H9 (cell line): ENCODE measurements around the gene MTERF4. TPM values are rescaled to one million over a fixed set of nuclear protein-coding genes. Genes with fewer than 3 reads are reported as not detected.

Experiments used
- DNase-seq: peaks from one replicate; pipeline ENCODE4 v3.0.0-alpha.2; 2017
- H2AFZ ChIP-seq: one replicate; pipeline ENCODE4 v1.6.1; 2013; ENCODE audit warnings: mild to moderate bottlenecking, low read length, control low read depth, moderate library complexity
- H2AK5ac ChIP-seq: 2 replicates; pipeline ENCODE4 v1.6.1; 2013; ENCODE audit warnings: low read length, control low read depth, mixed read lengths; ENCODE audit not compliant: insufficient read length
- H2BK120ac ChIP-seq: one replicate; pipeline ENCODE4 v1.6.1; 2013; ENCODE audit warnings: low read depth, mild to moderate bottlenecking, low read length, control low read depth, inconsistent platforms; ENCODE audit not compliant: poor library complexity, severe bottlenecking
- H2BK12ac ChIP-seq: 2 replicates; pipeline ENCODE4 v1.6.1; 2013; ENCODE audit warnings: low read length, control low read depth, mixed read lengths, low read depth; ENCODE audit not compliant: insufficient read length
- H2BK15ac ChIP-seq: 2 replicates; pipeline ENCODE4 v1.6.1; 2013; ENCODE audit warnings: low read depth, low read length, control low read depth
- H2BK20ac ChIP-seq: one replicate; pipeline ENCODE4 v1.6.1; 2013; ENCODE audit warnings: low read depth, mild to moderate bottlenecking, low read length, control low read depth, inconsistent platforms; ENCODE audit not compliant: poor library complexity, severe bottlenecking
- H2BK5ac ChIP-seq: 2 replicates; pipeline ENCODE4 v1.6.1; 2013; ENCODE audit warnings: low read length, control low read depth, mixed read lengths; ENCODE audit not compliant: insufficient read length
- H3K14ac ChIP-seq: 2 replicates; pipeline ENCODE4 v1.6.1; 2013; ENCODE audit warnings: low read length, control low read depth; ENCODE audit not compliant: insufficient read depth
- H3K18ac ChIP-seq: 2 replicates; pipeline ENCODE4 v1.6.1; 2013; ENCODE audit warnings: low read depth, mild to moderate bottlenecking, mixed read lengths, low read length, control low read depth; ENCODE audit not compliant: insufficient read length
- H3K23ac ChIP-seq: 2 replicates; pipeline ENCODE4 v1.6.1; 2013; ENCODE audit warnings: low read length, control low read depth, mixed read lengths, low read depth; ENCODE audit not compliant: insufficient read length
- H3K23me2 ChIP-seq: 2 replicates; pipeline ENCODE4 v1.6.1; 2013; ENCODE audit warnings: low read depth, mild to moderate bottlenecking, mixed read lengths, low read length, control low read depth; ENCODE audit not compliant: insufficient read length, poor library complexity, severe bottlenecking
- H3K27ac ChIP-seq: 2 replicates; pipeline ENCODE4 v1.5.1; 2013; ENCODE audit warnings: low read length, control low read depth, mixed read lengths, low read depth; ENCODE audit not compliant: insufficient read length
- H3K27me3 ChIP-seq: 2 replicates; pipeline ENCODE4 v1.6.1; 2013; ENCODE audit warnings: low read length, control low read depth, inconsistent platforms; ENCODE audit not compliant: insufficient read depth
- H3K4ac ChIP-seq: 2 replicates; pipeline ENCODE4 v1.6.1; 2013; ENCODE audit warnings: low read depth, mild to moderate bottlenecking, control low read depth, inconsistent platforms, low read length, moderate library complexity
- H3K4me1 ChIP-seq: 2 replicates; pipeline ENCODE4 v1.6.1; 2013; ENCODE audit warnings: low read length, control low read depth, inconsistent platforms; ENCODE audit not compliant: insufficient read depth
- H3K4me2 ChIP-seq: 2 replicates; pipeline ENCODE4 v1.6.1; 2013; ENCODE audit warnings: low read length, control low read depth, mixed read lengths; ENCODE audit not compliant: insufficient read length, insufficient read depth
- H3K56ac ChIP-seq: 2 replicates; pipeline ENCODE4 v1.6.1; 2013; ENCODE audit warnings: low read depth, mild to moderate bottlenecking, mixed read lengths, low read length, control low read depth; ENCODE audit not compliant: insufficient read length
- H3K79me1 ChIP-seq: 2 replicates; pipeline ENCODE4 v1.6.1; 2013; ENCODE audit warnings: low read depth, mild to moderate bottlenecking, moderate library complexity, low read length, control low read depth, inconsistent platforms; ENCODE audit not compliant: insufficient read depth, poor library complexity, severe bottlenecking
- H3K79me2 ChIP-seq: 2 replicates; pipeline ENCODE4 v1.6.1; 2013; ENCODE audit warnings: low read length, control low read depth, inconsistent platforms; ENCODE audit not compliant: insufficient read depth
- H3K9ac ChIP-seq: 2 replicates; pipeline ENCODE4 v1.6.1; 2013; ENCODE audit warnings: low read length, control low read depth, mixed read lengths; ENCODE audit not compliant: insufficient read length; ENCODE audit errors: extremely low read depth
- H3K9me3 ChIP-seq: one replicate; pipeline ENCODE4 v1.6.1; 2013; ENCODE audit warnings: low read depth, low read length, inconsistent platforms; ENCODE audit not compliant: control insufficient read depth
- H3T11ph ChIP-seq: one replicate; pipeline ENCODE4 v1.6.1; 2013; ENCODE audit warnings: mild to moderate bottlenecking, low read length, control low read depth, inconsistent platforms
- H4K20me1 ChIP-seq: one replicate; pipeline ENCODE4 v1.6.1; 2013; ENCODE audit not compliant: control insufficient read depth, insufficient read length, insufficient read depth
- H4K5ac ChIP-seq: 2 replicates; pipeline ENCODE4 v1.6.1; 2013; ENCODE audit warnings: low read depth, mild to moderate bottlenecking, mixed read lengths, low read length, control low read depth; ENCODE audit not compliant: insufficient read length
- H4K8ac ChIP-seq: replicated peaks from 2 replicates; pipeline ENCODE4 v1.6.1; 2013; ENCODE audit warnings: low read length, control low read depth, mixed read lengths, low read depth; ENCODE audit not compliant: insufficient read length
- H4K91ac ChIP-seq: 2 replicates; pipeline ENCODE4 v1.6.1; 2013; ENCODE audit warnings: low read depth, mild to moderate bottlenecking, moderate library complexity, mixed read lengths, low read length, control low read depth; ENCODE audit not compliant: insufficient read length
- H3K27ac Mint-ChIP-seq, 3 experiments: 2 replicates in 2 of 3; 3 replicates in 1 of 3; pipeline ENCODE4 v1.8.0; 2020 to 2021; ENCODE audit warnings: mixed read lengths in 3 of 3, mild to moderate bottlenecking in 1 of 3, moderate library complexity in 1 of 3
- H3K27me3 Mint-ChIP-seq: 2 replicates; pipeline ENCODE4 v1.8.0; 2021; ENCODE audit warnings: low read depth, mild to moderate bottlenecking, moderate library complexity, mixed read lengths
- H3K36me3 Mint-ChIP-seq, 3 experiments: 2 replicates in 2 of 3; 3 replicates in 1 of 3; pipeline ENCODE4 v1.8.0; 2020 to 2021; ENCODE audit warnings: low read depth in 3 of 3, mixed read lengths in 3 of 3; ENCODE audit not compliant: insufficient read depth in 1 of 3
- H3K4me1 Mint-ChIP-seq, 2 experiments: 2 replicates each; pipeline ENCODE4 v1.8.0; 2020; ENCODE audit warnings: mixed read lengths in 2 of 2
- H3K4me3 Mint-ChIP-seq, 2 experiments: 2 replicates in 1 of 2; 3 replicates in 1 of 2; pipeline ENCODE4 v1.8.0; 2020 to 2021; ENCODE audit warnings: mild to moderate bottlenecking in 2 of 2, mixed read lengths in 2 of 2, moderate library complexity in 1 of 2
- H3K9me3 Mint-ChIP-seq, 2 experiments: 2 replicates in 1 of 2; 3 replicates in 1 of 2; pipeline ENCODE4 v1.8.0; 2020; ENCODE audit warnings: mild to moderate bottlenecking in 2 of 2, mixed read lengths in 2 of 2, moderate library complexity in 1 of 2
- CTCF ChIP-seq: fragments of 200-600 bp; sonication (generic); conservative IDR thresholded peaks from 3 replicates; pipeline ENCODE4 v1.8.0; 2021; ENCODE audit warnings: antibody characterized with exemption, mild to moderate bottlenecking
- WGBS: extraction: QIAGEN DNeasy Blood & Tissue Kit; methylation state at CpG from one replicate; pipeline ENCODE4 v1.1.7; 2013; ENCODE audit warnings: missing lambda C conversion rate, low lambda C conversion rate, mixed read lengths; ENCODE audit not compliant: insufficient read length; ENCODE audit errors: extremely low coverage; 5-methylcytosine and 5-hydroxymethylcytosine counted together
- total RNA-seq: library from RNA; stranded (reverse); gene quantifications from 2 replicates; pipeline ENCODE4 v1.2.1, GENCODE V29; 2021

The MTERF4 gene
- total RNA-seq, 1 experiment from 2014 or later: 35.0 TPM

GRCh38 chr2:241115361-241115760, 13.3 kb upstream of the MTERF4 start:
- no peaks in the 10 kb centered on the region for H3K9me3 ChIP-seq
- no peaks in the 10 kb centered on the region for H3K4me1 Mint-ChIP-seq
- no peak overlapping the region for H2BK20ac ChIP-seq
- WGBS: no CpG with 5 or more reads among the region's 8 CpGs
- H3K23me2 ChIP-seq: no peaks in the 10 kb centered on the region
- no peaks in the 10 kb centered on the region for H3K79me1 ChIP-seq
- no peaks in the 10 kb centered on the region for H3K9me3 Mint-ChIP-seq
- no peak overlapping the region for H3K23ac ChIP-seq
- H3K14ac ChIP-seq: no peak overlapping the region
- H3K4ac ChIP-seq: no peak overlapping the region
- no peaks in the 10 kb centered on the region for H3K27me3 Mint-ChIP-seq
- no peak overlapping the region for H3K27ac Mint-ChIP-seq
- H2BK12ac ChIP-seq: no peak overlapping the region
- no peak overlapping the region for H3T11ph ChIP-seq
- no peak overlapping the region for H2BK15ac ChIP-seq
- peaks cover 5 to 47% (median 42%) of the 10 kb centered on the region in 3 experiments; a peak in 6 of 7 replicates for H3K36me3 Mint-ChIP-seq
- no peak overlapping the region for H3K56ac ChIP-seq
- H4K91ac ChIP-seq: no peak overlapping the region
- H3K9ac ChIP-seq: no peak overlapping the region
- H3K27me3 ChIP-seq: no peaks in the 10 kb centered on the region
- H4K5ac ChIP-seq: no peak overlapping the region
- H3K27ac ChIP-seq: no peak overlapping the region
- TF ChIP-seq CTCF: no peak
- H2AFZ ChIP-seq: no peak overlapping the region
- no peak overlapping the region for H3K18ac ChIP-seq
- H4K8ac ChIP-seq: no peak overlapping the region
- H2AK5ac ChIP-seq: no peak overlapping the region
- no peaks in the 10 kb centered on the region for H3K79me2 ChIP-seq
- no peak for DNase-seq
- no peaks in the 10 kb centered on the region for H3K4me1 ChIP-seq
- no peak overlapping the region for H2BK120ac ChIP-seq
- H2BK5ac ChIP-seq: no peak overlapping the region
- no peak overlapping the region for H3K4me3 Mint-ChIP-seq
- H4K20me1 ChIP-seq: no peaks in the 10 kb centered on the region
- H3K4me2 ChIP-seq: no peak overlapping the region
